Skin of body (tissue), 2 donors: ENCODE results near the gene TSPYL2. TPM values are rescaled to one million over a fixed set of nuclear protein-coding genes. Genes with fewer than 3 reads are reported as not detected.

Experiments
- DNase-seq: peaks from one replicate; lab custom pipeline; 2025; lab: John Stamatoyannopoulos, UW
- total RNA-seq: library from RNA; depleted of rRNA; stranded (reverse); fragments of >200 nt; gene quantifications from one replicate; pipeline ENCODE4 v1.2.3, GENCODE V29; 2014

TSPYL2 gene
- total RNA-seq, 1 donor from 2014 or later: 16.9 TPM

DNA sequence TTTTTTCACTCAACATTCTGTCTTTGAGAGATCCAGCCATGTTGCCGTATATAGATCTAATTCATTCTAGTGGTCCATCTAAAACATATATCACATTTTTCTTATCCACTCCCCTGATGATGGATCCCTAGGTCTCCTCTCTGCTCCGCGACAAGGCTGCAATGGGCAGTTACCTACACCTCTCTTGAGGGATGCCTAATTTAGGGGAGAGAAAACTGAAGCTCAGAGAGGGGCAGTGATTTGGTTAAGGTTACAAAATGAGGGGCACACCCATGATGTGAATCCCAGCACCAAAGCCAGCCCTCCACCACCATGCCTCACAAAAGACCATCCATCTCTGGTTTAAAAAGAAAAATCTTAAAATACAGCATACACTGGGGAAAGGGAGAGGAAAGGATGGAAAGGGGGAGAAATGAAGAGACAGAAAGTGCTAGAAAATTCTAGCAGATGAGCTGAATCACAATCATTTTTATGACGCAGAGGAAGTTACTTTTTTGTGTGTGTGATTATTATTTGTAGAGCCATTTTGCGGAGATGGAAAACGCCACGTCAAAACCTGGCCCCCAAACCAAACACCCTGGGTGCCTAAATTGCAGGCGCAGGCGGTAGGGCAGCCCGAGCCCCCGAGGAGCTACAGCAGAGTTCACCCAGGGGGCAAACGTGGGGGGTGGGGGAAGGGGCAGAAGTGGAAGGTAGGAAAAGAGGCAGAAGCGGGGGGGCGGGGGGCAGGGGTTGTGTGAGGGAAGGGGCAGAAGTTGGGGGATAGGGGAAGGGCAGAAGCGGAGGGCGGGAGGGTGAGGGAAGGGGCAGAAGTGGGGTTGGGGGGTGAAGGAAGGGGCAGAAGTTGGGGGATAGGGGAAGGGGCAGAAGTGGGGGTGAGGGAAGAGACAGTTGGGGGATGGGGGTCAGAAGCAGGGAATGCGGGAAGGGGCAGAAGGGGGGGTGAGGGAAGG is 1.3 kb upstream of the TSPYL2 start:
- DNase-seq: no peak

DNA sequence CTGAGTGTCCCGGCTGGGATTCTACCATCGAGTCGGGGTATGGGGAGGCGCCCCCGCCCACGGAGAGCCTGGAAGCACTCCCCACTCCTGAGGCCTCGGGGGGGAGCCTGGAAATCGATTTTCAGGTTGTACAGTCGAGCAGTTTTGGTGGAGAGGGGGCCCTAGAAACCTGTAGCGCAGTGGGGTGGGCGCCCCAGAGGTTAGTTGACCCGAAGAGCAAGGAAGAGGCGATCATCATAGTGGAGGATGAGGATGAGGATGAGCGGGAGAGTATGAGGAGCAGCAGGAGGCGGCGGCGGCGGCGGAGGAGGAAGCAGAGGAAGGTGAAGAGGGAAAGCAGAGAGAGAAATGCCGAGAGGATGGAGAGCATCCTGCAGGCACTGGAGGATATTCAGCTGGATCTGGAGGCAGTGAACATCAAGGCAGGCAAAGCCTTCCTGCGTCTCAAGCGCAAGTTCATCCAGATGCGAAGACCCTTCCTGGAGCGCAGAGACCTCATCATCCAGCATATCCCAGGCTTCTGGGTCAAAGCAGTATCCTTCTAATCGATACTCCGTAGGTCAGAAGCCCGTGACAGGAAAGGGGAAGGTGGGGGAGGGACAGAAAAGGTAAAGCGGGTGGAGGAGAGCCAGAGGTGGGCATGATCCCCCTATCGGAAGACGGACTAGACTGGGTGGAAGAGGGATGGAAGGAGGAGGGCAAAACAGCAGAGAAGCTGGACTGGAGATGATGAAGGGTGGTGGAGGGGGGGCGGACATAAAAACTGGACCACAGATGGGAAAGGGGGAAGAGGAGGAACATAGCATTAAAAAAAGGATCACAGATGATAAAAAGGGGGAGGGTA is 828 bp downstream of the TSPYL2 start:
- DNase-seq: no peak

DNA sequence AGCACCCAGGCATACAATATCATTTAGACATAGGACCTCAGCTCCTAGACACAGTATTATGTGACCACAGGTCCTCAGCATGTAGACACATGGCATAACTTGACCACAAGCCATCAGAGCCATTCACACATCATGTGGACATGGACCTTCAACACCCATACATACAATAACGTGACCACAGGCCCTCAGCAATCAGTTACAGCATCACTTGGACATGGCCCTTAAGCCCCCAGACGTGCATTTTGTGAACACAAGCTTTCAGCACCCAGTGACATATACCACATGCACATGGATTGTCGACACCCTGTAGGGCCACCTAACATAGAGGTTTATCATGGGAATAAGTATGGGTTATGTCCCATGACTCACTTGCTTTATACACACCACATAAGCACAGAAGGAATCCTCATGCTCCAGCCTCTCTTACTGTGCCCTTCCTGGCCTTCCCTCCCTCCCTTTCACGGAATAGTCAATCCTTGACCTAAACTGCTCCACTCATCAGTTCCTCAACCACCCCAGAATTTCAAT is 1.9 kb downstream of the TSPYL2 start:
- no peak for DNase-seq

DNA sequence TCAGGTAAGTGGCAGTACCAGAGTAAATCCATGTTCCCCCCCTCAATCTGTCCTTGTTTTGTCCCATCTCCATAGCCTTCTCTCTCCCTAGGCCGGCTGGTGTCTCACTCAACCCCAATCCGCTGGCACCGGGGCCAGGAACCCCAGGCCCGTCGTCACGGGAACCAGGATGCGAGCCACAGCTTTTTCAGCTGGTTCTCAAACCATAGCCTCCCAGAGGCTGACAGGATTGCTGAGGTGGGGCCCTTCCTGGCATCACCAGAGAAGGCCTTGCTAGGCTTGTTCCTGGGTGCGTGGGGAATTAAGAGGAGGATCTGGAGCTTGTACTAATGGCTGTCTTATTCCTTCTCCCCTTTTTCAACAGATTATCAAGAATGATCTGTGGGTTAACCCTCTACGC is 2.7 kb downstream of the TSPYL2 start:
- no peak for DNase-seq

DNA sequence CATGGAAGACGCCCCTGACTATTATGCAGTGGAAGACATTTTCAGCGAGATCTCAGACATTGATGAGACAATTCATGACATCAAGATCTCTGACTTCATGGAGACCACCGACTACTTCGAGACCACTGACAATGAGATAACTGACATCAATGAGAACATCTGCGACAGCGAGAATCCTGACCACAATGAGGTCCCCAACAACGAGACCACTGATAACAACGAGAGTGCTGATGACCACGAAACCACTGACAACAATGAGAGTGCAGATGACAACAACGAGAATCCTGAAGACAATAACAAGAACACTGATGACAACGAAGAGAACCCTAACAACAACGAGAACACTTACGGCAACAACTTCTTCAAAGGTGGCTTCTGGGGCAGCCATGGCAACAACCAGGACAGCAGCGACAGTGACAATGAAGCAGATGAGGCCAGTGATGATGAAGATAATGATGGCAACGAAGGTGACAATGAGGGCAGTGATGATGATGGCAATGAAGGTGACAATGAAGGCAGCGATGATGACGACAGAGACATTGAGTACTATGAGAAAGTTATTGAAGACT is 3.6 kb downstream of the TSPYL2 start:
- no peak for DNase-seq

DNA sequence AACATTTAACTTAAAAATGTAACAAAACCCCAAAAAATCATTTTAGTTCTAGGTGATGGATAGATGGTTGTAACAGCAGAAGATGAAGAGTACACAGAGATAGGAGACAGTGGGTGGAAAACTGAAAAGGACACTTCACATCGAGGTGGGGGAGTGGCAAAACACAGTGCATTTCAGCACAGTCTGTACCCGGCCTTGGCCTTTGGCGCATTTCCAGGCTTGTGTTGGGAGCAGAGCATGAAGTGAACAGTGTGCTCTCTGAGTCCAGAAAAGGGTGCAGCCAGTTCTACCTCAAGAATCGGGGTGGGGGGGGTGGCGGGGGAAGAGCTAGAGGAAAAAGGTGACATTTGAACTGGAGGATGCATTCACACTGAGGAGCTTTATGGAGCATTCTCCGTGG is 4.3 kb downstream of the TSPYL2 start:
- DNase-seq: no peak

DNA sequence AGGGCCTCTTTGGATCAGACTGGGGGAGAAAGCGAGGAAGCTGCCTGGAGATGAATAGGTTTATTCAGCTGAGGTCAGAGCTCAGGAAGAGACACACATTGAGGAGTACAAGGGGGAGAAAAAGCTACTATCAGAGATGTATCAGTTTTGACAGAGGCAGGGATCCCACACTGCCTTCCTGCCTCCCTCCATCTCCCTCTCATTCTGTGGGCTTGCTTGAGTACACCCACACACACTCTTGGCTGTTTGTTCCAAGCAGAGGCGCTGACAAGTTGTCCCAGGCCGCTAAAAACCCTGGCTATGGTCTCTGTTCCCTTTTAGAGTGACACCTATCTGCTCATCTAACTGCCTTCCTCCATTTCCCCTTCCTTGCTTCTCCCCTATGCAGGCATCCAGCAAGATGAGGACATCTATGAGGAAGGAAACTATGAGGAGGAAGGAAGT is 5.2 kb downstream of the TSPYL2 start:
- no peak for DNase-seq

DNA sequence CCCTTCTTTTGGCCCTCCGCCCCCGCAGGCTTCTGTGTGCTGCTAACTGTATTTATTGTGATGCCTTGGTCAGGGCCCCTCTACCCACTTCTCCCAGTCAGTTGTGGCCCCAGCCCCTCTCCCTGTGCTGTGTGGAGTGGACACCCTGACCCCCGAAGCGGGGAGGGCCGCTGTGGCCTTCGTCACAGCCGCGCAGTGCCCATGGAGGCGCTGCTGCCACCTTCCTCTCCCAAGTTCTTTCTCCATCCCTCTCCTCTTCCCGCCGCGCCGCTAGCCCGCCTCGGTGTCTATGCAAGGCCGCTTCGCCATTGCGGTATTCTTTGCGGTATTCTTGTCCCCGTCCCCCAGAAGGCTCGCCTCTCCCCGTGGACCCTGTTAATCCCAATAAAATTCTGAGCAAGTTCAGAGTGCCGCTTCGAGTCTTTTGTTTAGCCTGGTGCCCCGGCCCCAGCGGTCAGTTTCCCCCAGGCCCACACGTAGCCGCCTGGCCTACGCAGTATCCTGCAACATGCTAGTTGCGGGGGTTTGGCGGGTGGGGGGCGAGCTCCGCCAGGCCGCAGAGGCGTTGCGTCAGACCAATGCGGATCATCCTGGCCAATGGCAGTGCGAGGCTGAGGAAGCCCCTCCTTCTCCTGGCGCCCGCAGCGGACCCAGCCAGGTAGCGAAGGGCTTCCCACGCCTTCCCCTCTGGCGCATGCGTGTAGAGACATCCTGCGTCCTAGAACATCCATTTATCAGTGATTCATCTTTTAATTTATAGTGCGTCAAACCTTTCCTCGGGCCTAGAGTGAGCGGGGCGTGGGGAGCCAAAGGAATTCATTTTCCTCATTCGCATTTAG is 6.2 kb downstream of the TSPYL2 start:
- DNase-seq: peak; percentile 22

DNA sequence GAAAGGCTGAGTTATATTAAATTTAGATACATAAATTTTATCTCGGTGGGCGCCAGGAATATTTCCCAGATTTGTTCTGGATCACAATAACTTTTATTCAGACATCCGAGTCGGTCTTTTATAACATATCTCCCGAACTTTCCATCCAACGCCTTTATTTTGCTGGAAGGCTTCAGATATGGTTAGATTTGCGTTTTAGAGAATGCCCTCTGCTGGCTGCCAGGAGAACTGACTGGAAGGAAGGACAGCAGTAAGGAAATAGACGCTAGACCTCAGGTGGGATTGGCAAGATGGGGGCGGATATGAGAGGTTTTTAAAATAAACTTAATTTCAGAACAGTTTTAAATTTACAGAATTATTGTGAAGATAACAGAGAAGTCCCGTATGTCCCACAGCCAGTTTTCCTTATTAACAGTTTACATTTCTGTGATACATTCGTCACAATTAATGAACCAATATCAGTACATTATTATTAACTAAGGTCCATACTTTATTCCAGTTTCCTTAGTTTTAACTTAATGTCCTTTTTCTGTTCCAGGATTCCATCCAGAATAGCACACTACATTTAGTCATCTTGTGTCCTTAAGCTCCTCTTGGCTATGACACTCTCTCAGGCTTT is 7.2 kb downstream of the TSPYL2 start:
- DNase-seq: peak; percentile 58

DNA sequence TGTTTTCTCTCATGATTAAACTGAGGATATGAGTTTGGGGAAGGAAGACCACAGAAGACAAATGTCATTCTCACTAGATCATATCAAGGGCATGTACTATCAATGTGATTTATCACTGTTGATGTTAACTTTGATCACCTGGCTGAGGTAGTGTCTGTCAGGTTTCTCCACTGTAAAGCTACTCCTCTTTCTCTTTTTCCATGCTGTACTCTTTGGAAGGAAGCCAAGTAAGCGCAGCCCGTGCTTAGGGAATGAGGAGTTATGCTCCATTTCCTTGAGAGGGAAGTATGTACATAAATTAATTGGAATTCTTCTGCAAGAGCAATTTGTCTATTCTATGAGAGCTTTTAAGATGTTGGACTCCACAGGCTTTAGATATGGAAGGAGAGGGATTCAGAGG is 7.8 kb downstream of the TSPYL2 start:
- DNase-seq: no peak

DNA sequence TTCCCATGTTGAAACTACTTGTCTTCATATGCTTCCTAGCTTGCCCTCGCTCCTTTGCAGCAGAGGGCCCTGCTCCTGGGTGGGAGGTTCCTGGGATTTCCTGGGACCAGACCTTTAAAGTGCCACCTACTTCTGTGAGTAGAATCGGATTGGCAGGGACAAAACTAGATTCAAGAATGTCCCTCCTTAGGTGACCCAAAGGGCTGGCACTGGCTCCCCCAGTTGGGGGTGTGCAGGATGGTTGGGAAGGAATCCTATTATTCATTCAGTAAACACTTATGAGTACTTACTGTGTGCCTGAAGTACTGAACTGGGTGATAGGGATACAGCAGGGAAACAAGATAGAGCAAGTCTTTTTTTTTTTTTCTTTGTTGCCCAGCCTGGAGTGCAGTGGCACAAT is 9.2 kb downstream of the TSPYL2 start:
- DNase-seq: no peak

DNA sequence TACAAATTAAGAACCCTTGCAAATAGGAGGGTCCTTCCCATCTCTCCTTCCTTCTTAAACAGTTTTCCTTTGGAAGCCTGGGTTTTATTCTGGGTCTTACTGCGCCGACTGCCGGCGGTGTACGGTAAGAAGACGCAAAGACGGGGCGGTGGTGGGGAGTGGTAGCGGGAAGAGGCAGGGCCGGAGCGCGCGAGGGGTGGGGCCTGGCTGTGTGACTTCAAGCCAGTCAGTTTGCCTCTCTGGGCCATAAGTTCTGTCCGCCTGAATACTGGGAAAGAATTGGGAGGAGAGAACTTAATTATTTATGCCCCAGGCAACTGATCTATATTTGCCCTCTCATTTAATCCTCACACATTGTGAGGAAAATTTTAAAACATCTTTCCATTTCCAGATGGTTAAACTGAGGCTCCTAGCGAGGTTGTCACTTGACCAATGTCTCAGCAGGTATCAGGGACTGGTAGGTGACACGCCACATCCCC is 11.0 kb downstream of the TSPYL2 start:
- DNase-seq: peak; percentile 66

DNA sequence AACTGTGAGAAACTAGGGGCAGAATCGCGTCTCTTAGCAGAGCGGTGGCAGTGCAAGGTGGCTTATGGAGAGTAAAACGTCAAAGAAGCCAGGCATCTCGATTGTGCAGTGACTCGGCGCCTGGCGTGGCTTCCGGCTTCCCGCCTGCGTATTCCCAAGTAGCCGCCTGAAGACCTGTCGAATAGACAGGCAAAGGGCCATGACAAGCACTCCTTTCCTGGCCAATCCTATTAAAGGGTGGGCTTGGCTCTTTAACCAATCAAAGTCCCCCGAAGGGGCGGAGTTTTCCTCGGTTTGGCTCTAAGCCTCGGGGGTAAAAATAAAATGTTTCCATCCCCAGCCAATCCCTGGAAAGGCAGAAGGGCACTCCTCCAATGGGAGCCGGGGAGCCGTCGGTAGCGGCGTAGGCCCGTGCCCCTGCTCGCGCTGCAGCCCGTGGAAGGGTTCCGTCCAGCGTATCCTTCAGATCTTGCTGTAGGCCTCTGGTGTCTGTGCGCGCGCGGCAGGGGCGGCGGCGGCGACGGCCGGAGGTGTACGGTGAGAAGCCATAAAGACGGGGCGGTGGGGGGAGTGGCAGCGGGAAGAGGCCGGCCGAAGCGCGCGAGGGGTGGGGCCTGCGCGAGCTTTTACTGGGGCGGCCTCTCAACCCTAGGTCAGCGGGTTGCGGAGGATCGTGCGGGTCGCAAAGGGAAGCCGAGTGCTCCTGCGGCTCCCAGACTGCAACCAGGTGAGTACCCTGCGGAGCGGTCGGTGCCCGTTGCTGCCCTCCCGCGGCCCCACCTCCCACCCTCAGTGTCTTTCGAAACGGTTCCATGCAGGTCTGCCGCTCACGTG is 11.8 kb downstream of the TSPYL2 start, which contains the start of gene KANTR:
KANTR (plus strand) TSS at position 395 of the 834 bp plus-strand sequence. CDS start 30,131 bp downstream, outside the sequence.
- peak; percentile 93 for DNase-seq

DNA sequence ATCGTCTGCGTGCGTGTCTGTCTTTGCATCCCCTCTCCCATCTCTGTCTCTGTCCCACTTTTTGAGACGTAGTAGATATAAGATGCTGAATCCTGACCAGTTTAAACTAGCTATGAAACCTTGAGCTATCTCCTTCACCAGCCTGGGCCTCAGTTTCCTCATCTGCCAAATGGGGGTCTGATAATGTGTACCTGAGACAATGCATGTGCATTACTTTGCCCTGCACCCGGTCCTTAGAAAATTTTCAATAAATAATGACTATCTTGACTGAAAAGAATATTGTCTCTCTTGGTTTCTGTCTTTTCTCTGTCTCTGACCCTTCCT is 12.4 kb downstream of the TSPYL2 start:
- DNase-seq: no peak

DNA sequence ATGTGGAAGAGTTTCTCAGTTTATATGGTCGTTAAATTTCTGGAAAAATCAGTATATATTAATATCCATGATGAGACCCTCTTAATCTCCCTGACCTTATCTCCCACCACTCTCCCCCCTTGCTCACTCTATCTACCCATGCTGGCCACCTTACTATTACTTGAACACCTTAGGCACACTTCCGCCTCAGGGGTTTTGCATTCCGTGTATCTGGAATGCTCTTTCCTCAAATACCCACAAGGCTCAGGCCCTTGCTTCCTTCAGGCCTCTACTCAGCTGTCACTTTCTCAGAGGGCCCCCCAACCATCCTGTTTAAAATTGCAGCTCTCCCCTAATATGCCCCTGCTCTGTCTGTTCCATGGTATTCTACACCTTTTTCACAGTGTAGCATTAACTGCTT is 13.6 kb downstream of the TSPYL2 start:
- DNase-seq: no peak

DNA sequence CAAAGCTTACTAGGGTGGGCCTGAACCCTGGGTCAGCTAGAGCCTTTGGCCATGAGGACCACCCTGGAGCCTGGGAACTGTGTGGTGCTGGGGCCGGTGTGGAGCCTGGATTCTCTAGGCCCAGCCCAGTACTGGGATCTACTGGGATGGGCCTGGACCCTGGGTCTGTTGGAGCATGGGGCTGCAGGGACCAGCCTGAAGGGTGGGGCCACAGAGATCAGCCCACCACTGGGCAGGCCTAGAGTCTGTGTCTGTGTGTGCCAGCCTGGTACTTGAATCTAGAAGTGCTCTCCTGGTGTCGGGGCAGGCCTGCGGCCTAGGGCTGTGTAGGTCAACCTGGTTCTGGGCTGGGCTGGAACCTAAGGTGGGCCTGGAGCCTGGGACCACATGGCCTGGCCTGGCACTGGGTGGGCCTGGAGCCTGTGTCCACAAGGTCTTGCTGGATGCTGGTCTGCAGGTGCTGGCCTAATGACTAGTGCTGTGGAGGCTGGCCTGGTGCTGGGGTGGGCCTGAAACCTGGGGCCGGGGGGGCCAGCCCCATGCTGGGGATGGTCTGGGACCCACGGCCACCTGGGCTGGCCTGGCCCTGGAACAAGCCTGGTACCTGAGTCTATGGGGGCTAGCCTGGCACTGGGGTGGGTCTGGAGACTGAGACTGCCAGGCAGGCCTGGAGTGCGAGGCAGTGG is 32.8 kb downstream of the TSPYL2 start:
- DNase-seq: no peak

DNA sequence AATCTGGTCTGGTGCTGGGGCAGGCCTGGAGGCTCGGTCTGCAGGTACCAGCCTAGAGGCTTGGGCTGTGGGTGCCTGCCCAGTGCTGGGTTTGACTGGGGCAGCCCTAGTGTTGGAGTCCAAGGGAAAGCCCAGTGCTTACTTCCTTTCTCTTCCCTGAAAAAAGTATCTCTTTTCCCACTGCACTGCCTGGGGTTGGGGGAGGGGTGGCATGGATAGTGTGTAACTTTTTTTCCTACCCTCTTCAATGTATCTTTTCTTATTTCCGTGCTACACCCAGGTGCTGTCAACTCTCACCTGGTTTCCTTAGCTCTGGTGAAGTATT is 33.3 kb downstream of the TSPYL2 start:
- DNase-seq: no peak

DNA sequence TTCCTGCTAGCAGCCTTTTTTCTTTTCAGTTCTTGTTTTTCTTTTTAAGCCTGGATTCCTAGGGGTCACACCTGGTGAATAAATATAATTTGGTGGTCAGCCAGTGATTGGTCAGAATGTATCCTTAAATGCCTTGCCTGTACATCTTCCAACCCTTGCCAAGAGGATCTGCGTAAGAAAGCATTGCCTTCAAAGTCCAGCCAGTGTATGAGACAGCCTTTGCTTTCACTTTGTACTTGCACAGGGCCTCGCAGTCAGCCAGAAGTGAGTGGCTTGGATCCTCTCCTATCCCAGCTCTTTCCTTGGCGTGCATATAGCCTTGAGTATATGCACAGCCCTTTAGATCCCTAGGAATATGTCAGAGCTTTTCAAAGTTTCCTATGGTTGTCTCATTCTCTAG is 33.9 kb downstream of the TSPYL2 start:
- DNase-seq: no peak

DNA sequence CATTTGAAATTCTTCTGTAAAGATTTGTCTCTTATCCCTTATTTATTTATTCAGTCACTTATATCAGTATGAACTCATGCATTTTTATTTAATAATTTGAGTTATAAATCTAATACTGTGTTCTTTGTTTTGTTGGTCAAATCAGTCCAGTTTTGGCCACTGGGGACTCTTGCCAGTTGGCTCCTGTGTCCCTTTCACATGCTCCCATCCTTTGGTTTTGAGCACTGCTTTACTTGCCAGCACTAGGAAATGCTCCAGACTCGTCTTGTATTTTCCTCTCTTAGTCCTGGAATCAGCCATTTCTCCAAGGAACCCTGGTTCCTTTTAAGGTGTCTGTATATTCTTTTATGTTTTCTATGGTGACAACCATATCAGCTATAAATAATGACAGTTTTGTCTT is 39.8 kb downstream of the TSPYL2 start:
- DNase-seq: no peak
